HG02798 (cell line): Measurements from ENCODE around the gene RNF186.
"Not testable (repeated sequence)": the region's sequence is repeated elsewhere in the genome, so short reads cannot be mapped to it uniquely, and the experiment has no call there.

Experiments
- ATAC-seq: cut with Tn5 transposase; IDR thresholded peaks from one replicate; pipeline ENCODE4 v1.9.1; 2021; ENCODE audit warnings: mild to moderate bottlenecking; ENCODE audit not compliant: unreplicated experiment, poor library complexity

RNF186 gene

GRCh38 chr1:19814681-19815503, at the start of gene RNF186:
TSS of gene RNF186 (minus strand) at chr1:19815283. CDS start at chr1:19815101, 182 bp downstream.
- ATAC-seq = no peak

- ATAC-seq = no peak
Measured at GRCh38 chr1:19864570-19865160, 49.6 kb upstream of the RNF186 start.

- ATAC-seq = no peak
Measured at GRCh38 chr1:19862944-19863343, 47.9 kb upstream of the RNF186 start.

- ATAC-seq = no peak
Measured at GRCh38 chr1:19861842-19862530, 46.9 kb upstream of the RNF186 start.

GRCh38 chr1:19861034-19861433, 46.0 kb upstream of the RNF186 start:
- ATAC-seq = no peak

- no peak for ATAC-seq
Measured at GRCh38 chr1:19860418-19860817, 45.3 kb upstream of the RNF186 start.

- ATAC-seq = no peak
Measured at GRCh38 chr1:19859876-19860275, 44.8 kb upstream of the RNF186 start.

GRCh38 chr1:19858893-19859292, 43.8 kb upstream of the RNF186 start:
- no peak for ATAC-seq

- no peak for ATAC-seq
Measured at GRCh38 chr1:19854866-19855265, 39.8 kb upstream of the RNF186 start.

GRCh38 chr1:19852036-19852435, 37.0 kb upstream of the RNF186 start:
- ATAC-seq = no peak

- ATAC-seq = no peak
Measured at GRCh38 chr1:19850214-19850613, 35.1 kb upstream of the RNF186 start.

- not testable (repeated sequence) for ATAC-seq
Measured at GRCh38 chr1:19849307-19849706, 34.2 kb upstream of the RNF186 start.

GRCh38 chr1:19847334-19847733, 32.3 kb upstream of the RNF186 start:
- not testable (repeated sequence) for ATAC-seq

- ATAC-seq = no peak
Measured at GRCh38 chr1:19846338-19846737, 31.3 kb upstream of the RNF186 start.

GRCh38 chr1:19845555-19845954, 30.5 kb upstream of the RNF186 start:
- ATAC-seq = no peak

- no peak for ATAC-seq
Measured at GRCh38 chr1:19844731-19845495, 29.8 kb upstream of the RNF186 start.

- ATAC-seq = no peak
Measured at GRCh38 chr1:19840228-19840627, 25.1 kb upstream of the RNF186 start.

- no peak for ATAC-seq
Measured at GRCh38 chr1:19837866-19838265, 22.8 kb upstream of the RNF186 start.

- no peak for ATAC-seq
Measured at GRCh38 chr1:19835578-19835977, 20.5 kb upstream of the RNF186 start.

GRCh38 chr1:19831441-19831840, 16.4 kb upstream of the RNF186 start:
- no peak for ATAC-seq

- ATAC-seq = no peak
Measured at GRCh38 chr1:19828546-19828945, 13.5 kb upstream of the RNF186 start.
